Hepatocyte (in vitro differentiated cells): ENCODE data around the gene EID2. TPM values are rescaled to one million over a fixed set of nuclear protein-coding genes. Genes with fewer than 3 reads are reported as not detected.

Experiments used
- DNase-seq: peaks from one replicate; pipeline ENCODE4 v3.0.0-alpha.2; 2016; ENCODE audit warnings: low spot score
- H2AFZ ChIP-seq: fragments of 200-600 bp; sonication (generic); 2 replicates; pipeline ENCODE4 v1.6.0; 2016; ENCODE audit warnings: antibody characterized with exemption, mild to moderate bottlenecking
- H3K27ac ChIP-seq: fragments of 200-600 bp; sonication (generic); 2 replicates; pipeline ENCODE4 v1.5.1; 2016; ENCODE audit warnings: mild to moderate bottlenecking
- H3K27me3 ChIP-seq: fragments of 200-600 bp; sonication (generic); 2 replicates; pipeline ENCODE4 v1.6.1; 2016
- H3K36me3 ChIP-seq: fragments of 200-600 bp; sonication (generic); replicated peaks from 2 replicates; pipeline ENCODE4 v1.5.1; 2016; ENCODE audit warnings: low read depth; ENCODE audit not compliant: insufficient read depth
- H3K4me1 ChIP-seq: fragments of 200-600 bp; sonication (generic); 2 replicates; pipeline ENCODE4 v1.5.1; 2016; ENCODE audit warnings: mild to moderate bottlenecking, moderate library complexity; ENCODE audit not compliant: insufficient read depth
- H3K4me2 ChIP-seq: fragments of 200-600 bp; sonication (generic); 2 replicates; pipeline ENCODE4 v1.6.0; 2016
- H3K4me3 ChIP-seq: fragments of 200-600 bp; sonication (generic); 2 replicates; pipeline ENCODE4 v1.5.1; 2016; ENCODE audit warnings: mild to moderate bottlenecking
- H3K79me2 ChIP-seq: fragments of 200-600 bp; sonication (generic); 2 replicates; pipeline ENCODE4 v1.6.0; 2017; ENCODE audit warnings: mild to moderate bottlenecking
- H3K9me2 ChIP-seq: fragments of 200-600 bp; sonication (generic); replicated peaks from 2 replicates; pipeline ENCODE4 v1.6.0; 2017; ENCODE audit warnings: mild to moderate bottlenecking; ENCODE audit not compliant: insufficient read depth
- H3K9me3 ChIP-seq: fragments of 200-600 bp; sonication (generic); 2 replicates; pipeline ENCODE4 v1.5.1; 2016; ENCODE audit warnings: low read depth, mild to moderate bottlenecking
- H4K20me1 ChIP-seq: fragments of 200-600 bp; sonication (generic); 2 replicates; pipeline ENCODE4 v1.6.0; 2016; ENCODE audit warnings: mild to moderate bottlenecking; ENCODE audit not compliant: insufficient read depth, poor library complexity, severe bottlenecking
- EZH2 ChIP-seq: fragments of 200-600 bp; sonication (generic); IDR thresholded peaks from 2 replicates; pipeline ENCODE4 v1.6.1; 2016; ENCODE audit warnings: antibody characterized with exemption, mild to moderate bottlenecking, borderline replicate concordance
- EZH2phosphoT487 ChIP-seq: fragments of 200-600 bp; sonication (generic); IDR thresholded peaks from one replicate; pipeline ENCODE4 v1.6.1; 2018; ENCODE audit warnings: antibody characterized with exemption, mild to moderate bottlenecking, low read depth, moderate library complexity; ENCODE audit not compliant: unreplicated experiment, severe bottlenecking
- WGBS: methylation state at CpG from one replicate; pipeline ENCODE4 v1.1.6; 2016; ENCODE audit warnings: low lambda C conversion rate; ENCODE audit errors: missing lambda C conversion rate; 5-methylcytosine and 5-hydroxymethylcytosine counted together
- polyA plus RNA-seq: library from polyadenylated mRNA; unstranded; fragments of >200 nt; fragmentation: Nextera tagmentation; extraction: Ambion mirVana; gene quantifications from 2 replicates; pipeline ENCODE4 v1.2.1, GENCODE V29; 2016
- total RNA-seq: library from RNA; depleted of rRNA; stranded (reverse); fragments of >200 nt; gene quantifications from 2 replicates; pipeline ENCODE4 v1.2.3, GENCODE V29; 2014
- TF ChIP-seq, protein P1 (sequence below): fragments of 200-600 bp; sonication (generic); IDR thresholded peaks from 2 replicates; pipeline ENCODE4 v1.5.1; 2016; ENCODE audit warnings: antibody characterized with exemption, mild to moderate bottlenecking; ENCODE audit not compliant: poor library complexity

The EID2 gene
- total and polyA plus RNA-seq, 2 experiments from 2014 or later = 18.6 to 29.3 TPM

- no peaks in the 10 kb centered on the region for H4K20me1 ChIP-seq
- H3K4me2 ChIP-seq = no peak overlapping the region
- H3K79me2 ChIP-seq = no peaks in the 10 kb centered on the region
- no peak for TF ChIP-seq EZH2
- no peak for TF ChIP-seq EZH2phosphoT487
- TF ChIP-seq, protein P1, sequence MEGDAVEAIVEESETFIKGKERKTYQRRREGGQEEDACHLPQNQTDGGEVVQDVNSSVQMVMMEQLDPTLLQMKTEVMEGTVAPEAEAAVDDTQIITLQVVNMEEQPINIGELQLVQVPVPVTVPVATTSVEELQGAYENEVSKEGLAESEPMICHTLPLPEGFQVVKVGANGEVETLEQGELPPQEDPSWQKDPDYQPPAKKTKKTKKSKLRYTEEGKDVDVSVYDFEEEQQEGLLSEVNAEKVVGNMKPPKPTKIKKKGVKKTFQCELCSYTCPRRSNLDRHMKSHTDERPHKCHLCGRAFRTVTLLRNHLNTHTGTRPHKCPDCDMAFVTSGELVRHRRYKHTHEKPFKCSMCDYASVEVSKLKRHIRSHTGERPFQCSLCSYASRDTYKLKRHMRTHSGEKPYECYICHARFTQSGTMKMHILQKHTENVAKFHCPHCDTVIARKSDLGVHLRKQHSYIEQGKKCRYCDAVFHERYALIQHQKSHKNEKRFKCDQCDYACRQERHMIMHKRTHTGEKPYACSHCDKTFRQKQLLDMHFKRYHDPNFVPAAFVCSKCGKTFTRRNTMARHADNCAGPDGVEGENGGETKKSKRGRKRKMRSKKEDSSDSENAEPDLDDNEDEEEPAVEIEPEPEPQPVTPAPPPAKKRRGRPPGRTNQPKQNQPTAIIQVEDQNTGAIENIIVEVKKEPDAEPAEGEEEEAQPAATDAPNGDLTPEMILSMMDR = no peak
- no peak overlapping the region for H2AFZ ChIP-seq
- no peaks in the 10 kb centered on the region for H3K36me3 ChIP-seq
- H3K4me3 ChIP-seq = no peak overlapping the region
- H3K9me3 ChIP-seq = no peaks in the 10 kb centered on the region
- DNase-seq = no peak
- H3K27me3 ChIP-seq = peaks cover 36% of the 10 kb centered on the region
- no peak overlapping the region for H3K27ac ChIP-seq
- peaks cover 12% of the 10 kb centered on the region for H3K4me1 ChIP-seq
- WGBS = 89% methylated on average over 5 of the region's 5 CpGs
- no peaks in the 10 kb centered on the region for H3K9me2 ChIP-seq
Measured at GRCh38 chr19:39494661-39495060, 45.3 kb downstream of the EID2 start.

- 85% methylated on average over 3 of the region's 3 CpGs for WGBS
- Histone ChIP-seq H3K4me3 (no peak overlapping the region), H3K27ac (no peak overlapping the region), H4K20me1 (no peaks in the 10 kb centered on the region), H3K4me1 (no peaks in the 10 kb centered on the region), H3K9me2 (no peaks in the 10 kb centered on the region), H3K79me2 (no peaks in the 10 kb centered on the region), H3K9me3 (no peaks in the 10 kb centered on the region), H3K27me3 (peaks cover 17% of the 10 kb centered on the region), H3K36me3 (no peaks in the 10 kb centered on the region), H3K4me2 (no peak overlapping the region), H2AFZ (no peak overlapping the region)
- DNase-seq = no peak
- TF ChIP-seq EZH2 = no peak
- TF ChIP-seq, protein P1 = no peak
- no peak for TF ChIP-seq EZH2phosphoT487
Measured at GRCh38 chr19:39492788-39493187, 47.2 kb downstream of the EID2 start.

DNA sequence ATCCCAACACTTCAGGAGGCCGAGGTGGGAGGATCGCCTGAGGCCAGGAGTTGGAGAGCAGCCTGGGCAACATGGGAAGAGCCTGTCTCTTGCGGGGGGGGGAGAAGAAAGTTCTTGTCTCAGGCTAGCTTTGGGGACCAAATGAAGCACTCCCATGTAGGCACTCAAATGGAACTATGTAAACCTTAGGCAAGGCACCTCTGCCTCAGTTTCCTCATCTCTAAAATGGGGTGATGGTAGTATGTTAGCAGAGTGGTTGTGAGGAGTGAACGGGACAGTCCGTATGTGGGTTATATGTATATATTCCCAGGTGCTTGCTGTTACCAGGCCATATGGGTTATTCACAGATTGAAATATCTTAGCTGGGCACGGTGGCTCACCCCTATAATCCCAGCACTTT lies 47.7 kb downstream of the EID2 start:
- H4K20me1 ChIP-seq = no peaks in the 10 kb centered on the region
- no peaks in the 10 kb centered on the region for H3K9me3 ChIP-seq
- no peak overlapping the region for H3K4me2 ChIP-seq
- no peaks in the 10 kb centered on the region for H3K4me1 ChIP-seq
- H3K9me2 ChIP-seq = no peaks in the 10 kb centered on the region
- H3K27me3 ChIP-seq = peaks cover 11% of the 10 kb centered on the region
- no peak overlapping the region for H3K4me3 ChIP-seq
- H3K79me2 ChIP-seq = no peaks in the 10 kb centered on the region
- TF ChIP-seq EZH2 = no peak
- TF ChIP-seq EZH2phosphoT487 = no peak
- TF ChIP-seq, protein P1 = no peak
- WGBS = 98% methylated on average over 5 of the region's 6 CpGs
- no peaks in the 10 kb centered on the region for H3K36me3 ChIP-seq
- no peak for DNase-seq
- H3K27ac ChIP-seq = no peak overlapping the region
- no peak overlapping the region for H2AFZ ChIP-seq

DNA sequence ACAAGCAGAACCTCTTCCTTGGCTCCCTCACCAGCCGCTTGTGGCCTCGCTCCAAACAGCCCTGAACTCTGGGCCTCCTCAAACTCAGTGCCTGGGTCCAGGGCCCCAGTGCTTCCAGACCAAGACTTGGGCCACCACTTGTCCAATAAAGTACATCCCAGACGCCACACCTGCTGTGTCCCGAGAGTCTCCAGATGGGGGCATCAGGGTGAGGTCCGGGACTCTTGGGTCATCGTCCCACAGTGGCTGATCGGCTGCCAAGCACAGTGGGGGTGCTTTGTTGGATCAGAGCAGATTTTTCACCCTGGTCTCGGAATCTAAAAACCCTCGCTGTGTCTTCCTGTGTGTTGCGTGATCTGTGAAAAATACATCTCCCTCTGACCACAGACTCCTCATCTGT lies 50.2 kb downstream of the EID2 start:
- Histone ChIP-seq H3K4me2 (no peak overlapping the region), H3K4me3 (no peak overlapping the region), H2AFZ (no peak overlapping the region), H3K27ac (no peak overlapping the region), H3K9me3 (no peaks in the 10 kb centered on the region), H4K20me1 (no peaks in the 10 kb centered on the region), H3K9me2 (no peaks in the 10 kb centered on the region), H3K27me3 (no peaks in the 10 kb centered on the region), H3K36me3 (no peaks in the 10 kb centered on the region), H3K4me1 (no peaks in the 10 kb centered on the region), H3K79me2 (no peaks in the 10 kb centered on the region)
- 87% methylated on average over 10 of the region's 10 CpGs for WGBS
- DNase-seq = no peak
- TF ChIP-seq EZH2phosphoT487 (no peak), EZH2 (no peak)
- TF ChIP-seq, protein P1 = no peak
